ENCODE results near the gene KIF7.
"Not testable (repeated sequence)": the region's sequence is repeated elsewhere in the genome, so short reads cannot be mapped to it uniquely, and the experiment has no call there.

The KIF7 gene

DNA sequence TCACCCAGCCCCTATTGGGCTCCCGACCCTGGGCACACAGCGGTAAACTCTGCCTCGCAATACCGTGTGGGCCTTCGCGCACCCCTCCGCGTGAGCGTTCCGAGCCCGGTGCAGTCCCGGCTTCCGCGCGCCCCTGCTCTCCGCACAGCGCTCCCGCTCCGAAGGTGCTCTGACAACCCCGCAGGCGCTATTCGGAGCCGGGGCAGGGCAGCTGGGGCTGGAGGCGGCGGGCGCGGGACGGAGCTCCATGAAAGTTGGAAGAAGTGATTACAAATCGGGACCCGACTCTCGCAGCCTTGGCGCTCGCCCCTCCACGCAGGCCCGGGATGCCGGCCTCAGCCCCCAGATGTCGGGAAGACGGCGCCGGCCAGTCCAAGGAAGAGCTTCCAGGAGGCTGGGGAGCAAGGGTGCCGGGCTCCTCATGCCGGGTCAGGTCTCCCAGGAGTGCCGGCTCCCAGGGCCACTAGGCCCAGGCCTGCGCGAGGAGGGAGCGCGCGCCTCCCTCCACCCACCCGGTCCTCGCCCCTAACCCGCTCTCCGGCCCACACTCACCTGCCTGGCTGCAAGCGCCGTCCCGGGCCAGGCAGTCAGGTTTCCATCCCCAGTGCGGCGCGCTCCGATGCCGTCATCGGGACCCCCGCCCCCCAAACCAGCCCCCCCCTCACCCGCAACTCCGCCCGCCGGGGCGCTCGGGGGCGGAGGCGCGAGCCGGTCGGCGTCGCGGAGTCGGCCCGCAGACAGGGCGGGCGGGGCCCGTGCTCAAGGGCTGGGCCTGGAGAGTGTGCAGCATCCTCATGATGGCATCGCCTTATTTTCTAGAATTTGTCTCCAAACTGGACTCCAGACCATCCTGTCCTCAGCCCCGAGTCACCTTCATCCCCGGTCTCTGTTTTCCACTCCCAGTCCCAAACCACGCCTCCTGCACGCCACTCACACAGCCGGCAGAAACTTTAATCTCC, at the start of gene KIF7:
Gene KIF7 (minus strand): TSS at position 621 of the 959 bp plus-strand sequence. CDS start 2,537 bp downstream, outside the sequence.
- no peak for TF ChIP-seq CTCF (IDR thresholded peaks at IDR 0.05; ENCODE audit: borderline replicate concordance, control extremely low read depth, extremely low read depth, insufficient read depth, missing control alignments)
- peak; percentile 85 for DNase-seq (ENCODE audit: low spot score)
- in situ Hi-C loops (cut with MboI; ENCODE audit: low sequenced_read_pairs, unreplicated experiment), result no loop called here

DNA sequence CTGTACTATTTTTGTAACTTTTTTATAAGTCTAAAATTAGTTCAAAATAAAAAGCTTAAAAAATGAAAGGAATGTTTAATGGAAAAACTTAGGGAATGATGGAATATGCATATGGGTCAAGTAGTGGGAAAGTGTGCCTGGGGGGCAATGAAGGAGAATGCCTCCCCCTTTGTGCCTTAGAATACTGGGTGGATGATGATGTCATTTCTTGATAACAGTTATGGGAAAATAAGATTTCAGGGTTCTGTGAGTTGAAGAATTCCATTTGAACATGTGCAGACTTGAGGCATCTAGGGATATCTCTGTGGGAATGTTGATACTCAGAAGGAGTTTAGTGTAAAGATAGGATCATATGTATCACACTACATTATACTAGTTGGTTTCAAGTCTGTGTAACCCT, 49.1 kb upstream of the KIF7 start:
- no peak for TF ChIP-seq CTCF (IDR thresholded peaks at IDR 0.05; ENCODE audit: borderline replicate concordance, control extremely low read depth, extremely low read depth, insufficient read depth, missing control alignments)
- no peak for DNase-seq (ENCODE audit: low spot score)
- in situ Hi-C loops (cut with MboI; ENCODE audit: low sequenced_read_pairs, unreplicated experiment), result no loop called here

DNA sequence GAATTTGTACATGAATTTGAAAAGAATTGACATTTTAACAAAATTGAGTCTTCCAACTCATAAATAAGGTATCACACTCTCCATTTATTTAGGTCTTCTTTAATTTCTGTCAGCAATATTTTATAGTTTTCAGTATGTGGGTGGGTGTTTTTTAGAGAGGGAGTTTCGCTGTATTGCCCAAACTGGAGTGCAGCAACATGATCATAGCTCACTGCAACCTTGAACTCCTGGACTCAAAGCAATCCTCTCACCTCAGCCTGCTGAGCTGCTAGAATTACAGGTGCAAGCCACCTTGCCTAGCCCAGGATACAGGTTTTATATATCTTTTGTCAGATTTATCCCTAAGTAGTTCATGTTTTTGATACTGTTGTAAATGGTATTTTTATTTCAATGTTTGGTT, 39.9 kb upstream of the KIF7 start:
- no peak for DNase-seq (ENCODE audit: low spot score)
- no peak for TF ChIP-seq CTCF (IDR thresholded peaks at IDR 0.05; ENCODE audit: borderline replicate concordance, control extremely low read depth, extremely low read depth, insufficient read depth, missing control alignments)
- in situ Hi-C loops (cut with MboI; ENCODE audit: low sequenced_read_pairs, unreplicated experiment), result no loop called here

DNA sequence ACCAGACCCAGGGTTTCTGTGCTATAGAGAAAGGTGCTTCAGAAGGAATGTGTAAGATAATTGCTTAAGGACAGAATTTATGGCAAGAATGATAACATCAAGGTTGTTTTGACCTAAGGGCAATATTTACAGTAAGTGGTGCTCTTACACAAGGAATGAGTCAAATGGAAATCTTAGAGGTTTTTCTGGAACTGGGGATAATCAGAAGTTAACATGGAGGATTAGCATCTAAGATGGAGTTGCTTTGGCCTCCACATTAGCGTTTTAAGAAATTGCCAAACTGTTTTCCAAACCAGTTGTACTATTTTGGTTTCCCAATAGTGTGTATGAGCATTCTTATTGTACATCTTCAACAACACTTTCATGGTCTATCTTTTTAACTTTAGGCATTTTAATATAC, 38.4 kb upstream of the KIF7 start:
- in situ Hi-C loops (cut with MboI; ENCODE audit: low sequenced_read_pairs, unreplicated experiment), result no loop called here
- DNase-seq (ENCODE audit: low spot score), result no peak
- TF ChIP-seq CTCF (IDR thresholded peaks at IDR 0.05; ENCODE audit: borderline replicate concordance, control extremely low read depth, extremely low read depth, insufficient read depth, missing control alignments), result no peak

DNA sequence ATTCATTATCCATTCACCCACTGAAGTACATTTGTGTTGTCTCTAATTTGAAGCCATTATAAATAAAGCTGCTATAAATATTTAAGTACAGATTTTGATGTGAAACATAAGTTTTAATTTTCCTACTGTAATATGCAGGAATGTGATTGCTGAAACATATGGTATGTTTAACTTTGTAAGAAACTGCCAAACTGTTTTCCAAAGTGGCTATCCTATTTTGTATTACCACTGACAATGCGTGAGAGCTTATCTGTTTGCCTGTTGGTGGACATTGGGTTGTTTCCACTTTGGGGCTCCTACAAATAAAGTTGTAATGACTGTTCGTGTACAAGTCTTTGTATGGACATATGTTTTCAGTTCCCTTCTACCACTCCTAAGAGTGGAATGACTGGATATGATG, 37.8 kb upstream of the KIF7 start:
- in situ Hi-C loops (cut with MboI; ENCODE audit: low sequenced_read_pairs, unreplicated experiment), result no loop called here
- no peak for DNase-seq (ENCODE audit: low spot score)
- no peak for TF ChIP-seq CTCF (IDR thresholded peaks at IDR 0.05; ENCODE audit: borderline replicate concordance, control extremely low read depth, extremely low read depth, insufficient read depth, missing control alignments)

GRCh38 chr15:89690276-89691218, 35.3 kb upstream of the KIF7 start, which contains the start of the genes PEX11A and WDR93:
Gene PEX11A (minus strand): TSS chr15:89690754. CDS start chr15:89690632, 122 bp downstream.
Gene WDR93 (plus strand): TSS chr15:89690811. CDS start chr15:89701747, 10,936 bp downstream.
- in situ Hi-C loops (cut with MboI; ENCODE audit: low sequenced_read_pairs, unreplicated experiment), result no loop called here
- no peak for TF ChIP-seq CTCF (IDR thresholded peaks at IDR 0.05; ENCODE audit: borderline replicate concordance, control extremely low read depth, extremely low read depth, insufficient read depth, missing control alignments)
- DNase-seq (ENCODE audit: low spot score), result peak; percentile 90

DNA sequence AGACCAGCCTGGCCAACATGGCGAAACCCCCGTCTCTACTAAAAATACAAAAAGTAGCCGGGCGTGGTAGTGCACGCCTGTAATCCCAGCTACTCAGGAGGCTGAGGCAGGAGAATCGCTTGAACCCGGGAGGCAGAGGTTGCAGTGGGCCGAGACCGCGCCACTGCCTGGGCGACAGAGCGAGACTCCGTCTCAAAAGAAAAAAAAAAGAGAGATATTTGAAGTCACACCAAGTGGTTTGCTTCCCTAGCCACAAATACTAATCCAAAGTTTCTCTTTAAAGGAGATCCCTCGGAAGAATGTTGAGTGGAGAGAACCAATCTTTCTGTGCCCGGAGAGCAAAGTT, 34.6 kb upstream of the KIF7 start:
- in situ Hi-C loops (cut with MboI; ENCODE audit: low sequenced_read_pairs, unreplicated experiment), result not testable (repeated sequence)

More for the DNA sequence above, 34.6 kb upstream of the KIF7 start:
- DNase-seq (ENCODE audit: low spot score), result not testable (repeated sequence)

Measured in GM13976 (cell line).